ENCODE results near the gene ZNF516.

- no peak for TF ChIP-seq EP300 (IDR thresholded peaks at IDR 0.05; ENCODE audit: borderline replicate concordance)
- TF ChIP-seq EGR1 (IDR thresholded peaks at IDR 0.05), result no peak
- TF ChIP-seq TAF1 (IDR thresholded peaks at IDR 0.05; ENCODE audit: low read depth), result no peak
- no peak for TF ChIP-seq MAX (IDR thresholded peaks at IDR 0.05)
- TF ChIP-seq YY1 (IDR thresholded peaks at IDR 0.05; ENCODE audit: low read depth), result no peak
- TF ChIP-seq FOXM1 (IDR thresholded peaks at IDR 0.05; ENCODE audit: borderline replicate concordance, low read depth), result no peak
- TF ChIP-seq REST (IDR thresholded peaks at IDR 0.05; ENCODE audit: low read depth), result no peak
These were observed 7.3 kb downstream of the ZNF516 start for GRCh38 chr18:76487782-76488181.
